Neural cell (in vitro differentiated cells): ENCODE measurements around the gene LIG4.

Experiments
- CTCF ChIP-seq: fragments of 450-650 bp; IDR thresholded peaks from 2 replicates; pipeline ENCODE4 v1.5.1; 2014; ENCODE audit warnings: antibody characterized with exemption, mild to moderate bottlenecking, moderate library complexity; ENCODE audit not compliant: poor library complexity, severe bottlenecking
- EP300 ChIP-seq: fragments of 450-650 bp; conservative IDR thresholded peaks from 2 replicates; pipeline ENCODE4 v1.6.1; 2014; ENCODE audit warnings: antibody characterized with exemption, mild to moderate bottlenecking, moderate library complexity; ENCODE audit not compliant: poor library complexity, severe bottlenecking
- EZH2 ChIP-seq: fragments of 200-600, 300-800 bp; shearing (Covaris generic), sonication (generic); IDR thresholded peaks from 2 replicates; pipeline ENCODE4 v1.6.1; 2014; ENCODE audit warnings: antibody characterized with exemption, low read length, borderline replicate concordance, mild to moderate bottlenecking; ENCODE audit not compliant: insufficient read depth, poor library complexity, severe bottlenecking
- MXI1 ChIP-seq: fragments of 450-650 bp; conservative IDR thresholded peaks from 2 replicates; pipeline ENCODE4 v1.6.1; 2014; ENCODE audit warnings: antibody characterized with exemption, mild to moderate bottlenecking; ENCODE audit not compliant: poor library complexity, severe bottlenecking
- POLR2AphosphoS5 ChIP-seq: IDR thresholded peaks from 2 replicates; pipeline ENCODE4 v1.6.1; 2012
- REST ChIP-seq: IDR thresholded peaks from 2 replicates; pipeline ENCODE4 v1.6.1; 2012; ENCODE audit warnings: borderline replicate concordance
- TAF1 ChIP-seq: IDR thresholded peaks from 2 replicates; pipeline ENCODE4 v1.6.1; 2012; ENCODE audit warnings: low read depth

GRCh38 chr13:108230377-108230776 is 15.0 kb upstream of the LIG4 start:
- TF ChIP-seq CTCF, result no peak
- TF ChIP-seq EP300, result no peak
- TF ChIP-seq EZH2, result no peak
- TF ChIP-seq POLR2AphosphoS5, result no peak
- no peak for TF ChIP-seq TAF1
- TF ChIP-seq REST, result no peak
- no peak for TF ChIP-seq MXI1
